ENCODE measurements around the gene SLC39A5. TPM values are rescaled to one million over a fixed set of nuclear protein-coding genes. Genes with fewer than 3 reads are reported as not detected.

SLC39A5 gene
- total and polyA plus RNA-seq, 2 of the 13 experiments (the other 11 are each of a cell fraction or from before 2014, with no cell fraction given), result 59.7 to 101 TPM

- TF ChIP-seq ZKSCAN8 (CRISPR knock-in tag; IDR thresholded peaks at IDR 0.05; ENCODE audit: borderline replicate concordance) (0 out of 2 replicates have a peak, but pooled peaks have one; percentile 14), SOX6 (IDR thresholded peaks at IDR 0.05) (no peak), SOX6 (CRISPR knock-in tag; IDR thresholded peaks at IDR 0.05) (no peak), PAWR (CRISPR knock-in tag; IDR thresholded peaks at IDR 0.05; ENCODE audit: borderline replicate concordance) (no peak), ZNF672 (CRISPR knock-in tag; IDR thresholded peaks at IDR 0.05) (no peak)
- TF ChIP-seq, protein P1, sequence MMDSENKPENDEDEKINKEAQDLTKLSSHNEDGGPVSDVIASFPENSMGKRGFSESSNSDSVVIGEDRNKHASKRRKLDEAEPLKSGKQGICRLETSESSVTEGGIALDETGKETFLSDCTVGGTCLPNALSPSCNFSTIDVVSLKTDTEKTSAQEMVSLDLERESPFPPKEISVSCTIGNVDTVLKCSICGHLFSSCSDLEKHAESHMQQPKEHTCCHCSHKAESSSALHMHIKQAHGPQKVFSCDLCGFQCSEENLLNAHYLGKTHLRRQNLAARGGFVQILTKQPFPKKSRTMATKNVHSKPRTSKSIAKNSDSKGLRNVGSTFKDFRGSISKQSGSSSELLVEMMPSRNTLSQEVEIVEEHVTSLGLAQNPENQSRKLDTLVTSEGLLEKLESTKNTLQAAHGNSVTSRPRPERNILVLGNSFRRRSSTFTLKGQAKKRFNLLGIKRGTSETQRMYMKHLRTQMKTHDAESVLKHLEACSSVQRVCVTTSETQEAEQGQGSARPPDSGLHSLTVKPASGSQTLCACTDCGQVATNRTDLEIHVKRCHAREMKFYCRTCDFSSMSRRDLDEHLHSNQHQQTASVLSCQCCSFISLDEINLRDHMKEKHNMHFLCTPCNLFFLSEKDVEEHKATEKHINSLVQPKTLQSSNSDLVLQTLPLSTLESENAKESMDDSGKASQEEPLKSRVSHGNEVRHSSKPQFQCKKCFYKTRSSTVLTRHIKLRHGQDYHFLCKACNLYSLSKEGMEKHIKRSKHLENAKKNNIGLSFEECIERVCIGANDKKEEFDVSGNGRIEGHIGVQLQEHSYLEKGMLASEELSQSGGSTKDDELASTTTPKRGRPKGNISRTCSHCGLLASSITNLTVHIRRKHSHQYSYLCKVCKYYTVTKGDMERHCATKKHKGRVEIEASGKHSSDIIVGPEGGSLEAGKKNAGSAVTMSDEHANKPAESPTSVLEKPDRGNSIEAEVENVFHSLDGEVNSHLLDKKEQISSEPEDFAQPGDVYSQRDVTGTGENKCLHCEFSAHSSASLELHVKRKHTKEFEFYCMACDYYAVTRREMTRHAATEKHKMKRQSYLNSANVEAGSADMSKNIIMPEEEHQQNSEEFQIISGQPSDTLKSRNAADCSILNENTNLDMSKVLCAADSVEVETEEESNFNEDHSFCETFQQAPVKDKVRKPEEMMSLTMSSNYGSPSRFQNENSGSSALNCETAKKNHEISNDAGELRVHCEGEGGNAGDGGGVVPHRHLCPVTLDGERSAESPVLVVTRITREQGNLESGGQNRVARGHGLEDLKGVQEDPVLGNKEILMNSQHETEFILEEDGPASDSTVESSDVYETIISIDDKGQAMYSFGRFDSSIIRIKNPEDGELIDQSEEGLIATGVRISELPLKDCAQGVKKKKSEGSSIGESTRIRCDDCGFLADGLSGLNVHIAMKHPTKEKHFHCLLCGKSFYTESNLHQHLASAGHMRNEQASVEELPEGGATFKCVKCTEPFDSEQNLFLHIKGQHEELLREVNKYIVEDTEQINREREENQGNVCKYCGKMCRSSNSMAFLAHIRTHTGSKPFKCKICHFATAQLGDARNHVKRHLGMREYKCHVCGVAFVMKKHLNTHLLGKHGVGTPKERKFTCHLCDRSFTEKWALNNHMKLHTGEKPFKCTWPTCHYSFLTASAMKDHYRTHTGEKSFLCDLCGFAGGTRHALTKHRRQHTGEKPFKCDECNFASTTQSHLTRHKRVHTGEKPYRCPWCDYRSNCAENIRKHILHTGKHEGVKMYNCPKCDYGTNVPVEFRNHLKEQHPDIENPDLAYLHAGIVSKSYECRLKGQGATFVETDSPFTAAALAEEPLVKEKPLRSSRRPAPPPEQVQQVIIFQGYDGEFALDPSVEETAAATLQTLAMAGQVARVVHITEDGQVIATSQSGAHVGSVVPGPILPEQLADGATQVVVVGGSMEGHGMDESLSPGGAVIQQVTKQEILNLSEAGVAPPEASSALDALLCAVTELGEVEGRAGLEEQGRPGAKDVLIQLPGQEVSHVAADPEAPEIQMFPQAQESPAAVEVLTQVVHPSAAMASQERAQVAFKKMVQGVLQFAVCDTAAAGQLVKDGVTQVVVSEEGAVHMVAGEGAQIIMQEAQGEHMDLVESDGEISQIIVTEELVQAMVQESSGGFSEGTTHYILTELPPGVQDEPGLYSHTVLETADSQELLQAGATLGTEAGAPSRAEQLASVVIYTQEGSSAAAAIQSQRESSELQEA (CRISPR knock-in tag; IDR thresholded peaks at IDR 0.05; ENCODE audit: not compliant biosample characterization), result no peak
- TF ChIP-seq, protein P2, sequence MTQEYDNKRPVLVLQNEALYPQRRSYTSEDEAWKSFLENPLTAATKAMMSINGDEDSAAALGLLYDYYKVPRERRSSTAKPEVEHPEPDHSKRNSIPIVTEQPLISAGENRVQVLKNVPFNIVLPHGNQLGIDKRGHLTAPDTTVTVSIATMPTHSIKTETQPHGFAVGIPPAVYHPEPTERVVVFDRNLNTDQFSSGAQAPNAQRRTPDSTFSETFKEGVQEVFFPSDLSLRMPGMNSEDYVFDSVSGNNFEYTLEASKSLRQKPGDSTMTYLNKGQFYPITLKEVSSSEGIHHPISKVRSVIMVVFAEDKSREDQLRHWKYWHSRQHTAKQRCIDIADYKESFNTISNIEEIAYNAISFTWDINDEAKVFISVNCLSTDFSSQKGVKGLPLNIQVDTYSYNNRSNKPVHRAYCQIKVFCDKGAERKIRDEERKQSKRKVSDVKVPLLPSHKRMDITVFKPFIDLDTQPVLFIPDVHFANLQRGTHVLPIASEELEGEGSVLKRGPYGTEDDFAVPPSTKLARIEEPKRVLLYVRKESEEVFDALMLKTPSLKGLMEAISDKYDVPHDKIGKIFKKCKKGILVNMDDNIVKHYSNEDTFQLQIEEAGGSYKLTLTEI (CRISPR knock-in tag; conservative IDR thresholded peaks at IDR 0.05), result no peak
Observed at GRCh38 chr12:56189099-56189917, 40.5 kb upstream of the SLC39A5 start, which contains the start of gene SMARCC2 (continued).

All from HepG2 (cell line).